Measurements from ENCODE around the gene LRRC8B. TPM values are rescaled to one million over a fixed set of nuclear protein-coding genes. Genes with fewer than 3 reads are reported as not detected.

Gene LRRC8B
- total RNA-seq (2021) (23.6 to 25.5 TPM (median 24.2 TPM) in 3 replicates), Bru-seq, nascent RNA (percentile 89 among the genes with signal in this experiment)
- long read RNA-seq, experiment 1, full-length matches to known transcripts = 52 of 128 reads
- long read RNA-seq, experiment 1, partial matches to known transcripts = 39 of 128 reads
- long read RNA-seq, experiment 1, other reads (novel, unspliced or antisense) = 37 of 128 reads
- long read RNA-seq, experiment 2, full-length matches to known transcripts = 5 of 33 reads
- long read RNA-seq, experiment 2, partial matches to known transcripts = 23 of 33 reads
- long read RNA-seq, experiment 2, other reads (novel, unspliced or antisense) = 5 of 33 reads
- long read RNA-seq, experiment 3, partial matches to known transcripts = 0 of 1 reads
- long read RNA-seq, experiment 3, other reads (novel, unspliced or antisense) = 1 of 1 reads

DNA sequence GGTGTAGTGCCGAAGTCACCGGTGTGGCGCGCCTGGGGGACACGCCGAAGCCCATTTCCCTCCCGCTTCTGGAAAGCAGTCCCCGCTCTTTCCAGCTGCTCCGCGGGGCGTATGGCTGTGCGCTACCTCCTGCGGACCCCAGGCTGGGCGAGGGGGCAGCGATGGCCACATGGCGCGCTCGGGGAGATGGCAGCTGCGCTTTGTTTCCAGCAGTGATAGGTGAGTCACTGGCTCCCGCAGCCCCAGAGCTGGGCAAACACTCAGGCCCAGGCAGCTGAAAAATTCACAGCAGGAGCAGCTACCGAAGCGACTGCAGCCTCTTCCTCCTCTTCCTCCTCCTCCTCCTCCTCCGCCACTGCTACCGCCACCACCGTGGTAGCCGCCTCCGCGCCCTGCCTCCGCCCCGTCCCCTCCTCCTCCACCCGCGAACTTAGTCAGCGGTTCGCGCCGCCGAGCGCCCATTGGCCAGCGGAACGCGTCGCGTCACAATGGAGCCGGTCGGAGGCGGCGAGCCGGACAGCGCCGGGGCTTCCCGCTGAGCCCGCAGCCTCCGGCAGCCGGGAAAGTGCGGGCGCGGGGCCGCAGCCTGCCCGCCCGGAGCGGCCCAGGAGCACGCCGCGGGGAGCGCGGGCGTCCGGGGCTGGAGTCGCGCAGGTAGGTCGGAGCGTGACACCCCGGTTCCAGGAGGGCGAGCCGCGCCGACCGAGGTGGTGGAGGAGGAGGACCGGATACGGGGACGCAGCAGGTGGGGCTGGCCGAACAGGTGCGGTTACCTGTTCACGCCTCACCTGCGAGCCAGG is at the start of gene LRRC8B:
TSS of gene LRRC8B (plus strand) at position 461 of the 800 bp plus-strand sequence. CDS start 57,822 bp downstream, outside the sequence.
- Mint-ChIP-seq H3K4me1 (peaks cover 25% of the 10 kb centered on the region), H3K4me3 (peak within 1 kb of the TSS; percentile 87; the same call in 1 of the 2 replicates), H3K9me3 (peaks cover 6% of the 10 kb centered on the region), H3K27ac (peak within 1 kb of the TSS; percentile 97), H3K27me3 (ENCODE audit: low read depth) (no peaks in the 10 kb centered on the region), H3K36me3 (peaks cover 5% of the 10 kb centered on the region; the same call in 1 of the 2 replicates)
- CTCF ChIA-PET = interaction anchor here (1.0 kb wide), 1 partner anchor 17 kb away, joined by 3 read pairs; no protein-coding TSS in a partner anchor
- ATAC-seq (peak; percentile 85), DNase-seq (ENCODE audit: low spot score) (peak; percentile 85)
- POLR2A ChIA-PET = interaction anchor here (1.0 kb wide), 1 partner anchor 42 kb away, joined by 4 read pairs; no protein-coding TSS in a partner anchor
- TF ChIP-seq IRF2 (CRISPR knock-in tag; IDR thresholded peaks at IDR 0.05; ENCODE audit: borderline replicate concordance, low read depth) (0 out of 2 replicates have a peak, but pooled peaks have one; percentile 19), TP53 (CRISPR knock-in tag; IDR thresholded peaks at IDR 0.05) (no peak), ZNF219 (CRISPR knock-in tag; IDR thresholded peaks at IDR 0.05; ENCODE audit: borderline replicate concordance) (no peak), GABPB1 (CRISPR knock-in tag; IDR thresholded peaks at IDR 0.05) (no peak), RORB (CRISPR knock-in tag; IDR thresholded peaks at IDR 0.05) (no peak), ZNF138 (CRISPR knock-in tag; conservative IDR thresholded peaks at IDR 0.05) (no peak), SP1 (CRISPR knock-in tag; conservative IDR thresholded peaks at IDR 0.05) (peak; percentile 74), ETV6 (CRISPR knock-in tag; IDR thresholded peaks at IDR 0.05) (no peak; the same call in 1 of the 2 replicates), NFATC4 (CRISPR knock-in tag; IDR thresholded peaks at IDR 0.05) (0 out of 2 replicates have a peak, but pooled peaks have one; percentile 17), MYBL2 (CRISPR knock-in tag; IDR thresholded peaks at IDR 0.05) (peak; percentile 84), ATF1 (CRISPR knock-in tag; IDR thresholded peaks at IDR 0.05) (peak; percentile 50; the same call in 1 of the 2 replicates), ZNF416 (CRISPR knock-in tag; IDR thresholded peaks at IDR 0.05) (no peak; the same call in 1 of the 2 replicates)
- TF ChIP-seq, protein P1, sequence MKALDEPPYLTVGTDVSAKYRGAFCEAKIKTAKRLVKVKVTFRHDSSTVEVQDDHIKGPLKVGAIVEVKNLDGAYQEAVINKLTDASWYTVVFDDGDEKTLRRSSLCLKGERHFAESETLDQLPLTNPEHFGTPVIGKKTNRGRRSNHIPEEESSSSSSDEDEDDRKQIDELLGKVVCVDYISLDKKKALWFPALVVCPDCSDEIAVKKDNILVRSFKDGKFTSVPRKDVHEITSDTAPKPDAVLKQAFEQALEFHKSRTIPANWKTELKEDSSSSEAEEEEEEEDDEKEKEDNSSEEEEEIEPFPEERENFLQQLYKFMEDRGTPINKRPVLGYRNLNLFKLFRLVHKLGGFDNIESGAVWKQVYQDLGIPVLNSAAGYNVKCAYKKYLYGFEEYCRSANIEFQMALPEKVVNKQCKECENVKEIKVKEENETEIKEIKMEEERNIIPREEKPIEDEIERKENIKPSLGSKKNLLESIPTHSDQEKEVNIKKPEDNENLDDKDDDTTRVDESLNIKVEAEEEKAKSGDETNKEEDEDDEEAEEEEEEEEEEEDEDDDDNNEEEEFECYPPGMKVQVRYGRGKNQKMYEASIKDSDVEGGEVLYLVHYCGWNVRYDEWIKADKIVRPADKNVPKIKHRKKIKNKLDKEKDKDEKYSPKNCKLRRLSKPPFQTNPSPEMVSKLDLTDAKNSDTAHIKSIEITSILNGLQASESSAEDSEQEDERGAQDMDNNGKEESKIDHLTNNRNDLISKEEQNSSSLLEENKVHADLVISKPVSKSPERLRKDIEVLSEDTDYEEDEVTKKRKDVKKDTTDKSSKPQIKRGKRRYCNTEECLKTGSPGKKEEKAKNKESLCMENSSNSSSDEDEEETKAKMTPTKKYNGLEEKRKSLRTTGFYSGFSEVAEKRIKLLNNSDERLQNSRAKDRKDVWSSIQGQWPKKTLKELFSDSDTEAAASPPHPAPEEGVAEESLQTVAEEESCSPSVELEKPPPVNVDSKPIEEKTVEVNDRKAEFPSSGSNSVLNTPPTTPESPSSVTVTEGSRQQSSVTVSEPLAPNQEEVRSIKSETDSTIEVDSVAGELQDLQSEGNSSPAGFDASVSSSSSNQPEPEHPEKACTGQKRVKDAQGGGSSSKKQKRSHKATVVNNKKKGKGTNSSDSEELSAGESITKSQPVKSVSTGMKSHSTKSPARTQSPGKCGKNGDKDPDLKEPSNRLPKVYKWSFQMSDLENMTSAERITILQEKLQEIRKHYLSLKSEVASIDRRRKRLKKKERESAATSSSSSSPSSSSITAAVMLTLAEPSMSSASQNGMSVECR (CRISPR knock-in tag; IDR thresholded peaks at IDR 0.05; ENCODE audit: borderline replicate concordance) = no peak; the same call in 1 of the 2 replicates
- TF ChIP-seq, protein P2, sequence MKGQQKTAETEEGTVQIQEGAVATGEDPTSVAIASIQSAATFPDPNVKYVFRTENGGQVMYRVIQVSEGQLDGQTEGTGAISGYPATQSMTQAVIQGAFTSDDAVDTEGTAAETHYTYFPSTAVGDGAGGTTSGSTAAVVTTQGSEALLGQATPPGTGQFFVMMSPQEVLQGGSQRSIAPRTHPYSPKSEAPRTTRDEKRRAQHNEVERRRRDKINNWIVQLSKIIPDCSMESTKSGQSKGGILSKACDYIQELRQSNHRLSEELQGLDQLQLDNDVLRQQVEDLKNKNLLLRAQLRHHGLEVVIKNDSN (CRISPR knock-in tag; IDR thresholded peaks at IDR 0.05) = peak; percentile 30; the same call in 1 of the 2 replicates
- TF ChIP-seq, protein P3, sequence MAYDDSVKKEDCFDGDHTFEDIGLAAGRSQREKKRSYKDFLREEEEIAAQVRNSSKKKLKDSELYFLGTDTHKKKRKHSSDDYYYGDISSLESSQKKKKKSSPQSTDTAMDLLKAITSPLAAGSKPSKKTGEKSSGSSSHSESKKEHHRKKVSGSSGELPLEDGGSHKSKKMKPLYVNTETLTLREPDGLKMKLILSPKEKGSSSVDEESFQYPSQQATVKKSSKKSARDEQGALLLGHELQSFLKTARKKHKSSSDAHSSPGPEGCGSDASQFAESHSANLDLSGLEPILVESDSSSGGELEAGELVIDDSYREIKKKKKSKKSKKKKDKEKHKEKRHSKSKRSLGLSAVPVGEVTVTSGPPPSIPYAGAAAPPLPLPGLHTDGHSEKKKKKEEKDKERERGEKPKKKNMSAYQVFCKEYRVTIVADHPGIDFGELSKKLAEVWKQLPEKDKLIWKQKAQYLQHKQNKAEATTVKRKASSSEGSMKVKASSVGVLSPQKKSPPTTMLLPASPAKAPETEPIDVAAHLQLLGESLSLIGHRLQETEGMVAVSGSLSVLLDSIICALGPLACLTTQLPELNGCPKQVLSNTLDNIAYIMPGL (CRISPR knock-in tag; IDR thresholded peaks at IDR 0.05) = peak; percentile 70
- TF ChIP-seq, protein P4, sequence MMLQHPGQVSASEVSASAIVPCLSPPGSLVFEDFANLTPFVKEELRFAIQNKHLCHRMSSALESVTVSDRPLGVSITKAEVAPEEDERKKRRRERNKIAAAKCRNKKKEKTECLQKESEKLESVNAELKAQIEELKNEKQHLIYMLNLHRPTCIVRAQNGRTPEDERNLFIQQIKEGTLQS (CRISPR knock-in tag; conservative IDR thresholded peaks at IDR 0.05) = 0 out of 2 replicates have a peak, but pooled peaks have one; percentile 84
- TF ChIP-seq, protein P5, sequence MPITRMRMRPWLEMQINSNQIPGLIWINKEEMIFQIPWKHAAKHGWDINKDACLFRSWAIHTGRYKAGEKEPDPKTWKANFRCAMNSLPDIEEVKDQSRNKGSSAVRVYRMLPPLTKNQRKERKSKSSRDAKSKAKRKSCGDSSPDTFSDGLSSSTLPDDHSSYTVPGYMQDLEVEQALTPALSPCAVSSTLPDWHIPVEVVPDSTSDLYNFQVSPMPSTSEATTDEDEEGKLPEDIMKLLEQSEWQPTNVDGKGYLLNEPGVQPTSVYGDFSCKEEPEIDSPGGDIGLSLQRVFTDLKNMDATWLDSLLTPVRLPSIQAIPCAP (CRISPR knock-in tag; IDR thresholded peaks at IDR 0.05) = peak; percentile 82
- TF ChIP-seq, protein P6, sequence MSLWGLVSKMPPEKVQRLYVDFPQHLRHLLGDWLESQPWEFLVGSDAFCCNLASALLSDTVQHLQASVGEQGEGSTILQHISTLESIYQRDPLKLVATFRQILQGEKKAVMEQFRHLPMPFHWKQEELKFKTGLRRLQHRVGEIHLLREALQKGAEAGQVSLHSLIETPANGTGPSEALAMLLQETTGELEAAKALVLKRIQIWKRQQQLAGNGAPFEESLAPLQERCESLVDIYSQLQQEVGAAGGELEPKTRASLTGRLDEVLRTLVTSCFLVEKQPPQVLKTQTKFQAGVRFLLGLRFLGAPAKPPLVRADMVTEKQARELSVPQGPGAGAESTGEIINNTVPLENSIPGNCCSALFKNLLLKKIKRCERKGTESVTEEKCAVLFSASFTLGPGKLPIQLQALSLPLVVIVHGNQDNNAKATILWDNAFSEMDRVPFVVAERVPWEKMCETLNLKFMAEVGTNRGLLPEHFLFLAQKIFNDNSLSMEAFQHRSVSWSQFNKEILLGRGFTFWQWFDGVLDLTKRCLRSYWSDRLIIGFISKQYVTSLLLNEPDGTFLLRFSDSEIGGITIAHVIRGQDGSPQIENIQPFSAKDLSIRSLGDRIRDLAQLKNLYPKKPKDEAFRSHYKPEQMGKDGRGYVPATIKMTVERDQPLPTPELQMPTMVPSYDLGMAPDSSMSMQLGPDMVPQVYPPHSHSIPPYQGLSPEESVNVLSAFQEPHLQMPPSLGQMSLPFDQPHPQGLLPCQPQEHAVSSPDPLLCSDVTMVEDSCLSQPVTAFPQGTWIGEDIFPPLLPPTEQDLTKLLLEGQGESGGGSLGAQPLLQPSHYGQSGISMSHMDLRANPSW (CRISPR knock-in tag; conservative IDR thresholded peaks at IDR 0.05; ENCODE audit: low read depth) = no peak
- TF ChIP-seq, protein P7, sequence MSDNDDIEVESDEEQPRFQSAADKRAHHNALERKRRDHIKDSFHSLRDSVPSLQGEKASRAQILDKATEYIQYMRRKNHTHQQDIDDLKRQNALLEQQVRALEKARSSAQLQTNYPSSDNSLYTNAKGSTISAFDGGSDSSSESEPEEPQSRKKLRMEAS (CRISPR knock-in tag; IDR thresholded peaks at IDR 0.05) = peak; percentile 83; the same call in 1 of the 2 replicates
- TF ChIP-seq, protein P8, sequence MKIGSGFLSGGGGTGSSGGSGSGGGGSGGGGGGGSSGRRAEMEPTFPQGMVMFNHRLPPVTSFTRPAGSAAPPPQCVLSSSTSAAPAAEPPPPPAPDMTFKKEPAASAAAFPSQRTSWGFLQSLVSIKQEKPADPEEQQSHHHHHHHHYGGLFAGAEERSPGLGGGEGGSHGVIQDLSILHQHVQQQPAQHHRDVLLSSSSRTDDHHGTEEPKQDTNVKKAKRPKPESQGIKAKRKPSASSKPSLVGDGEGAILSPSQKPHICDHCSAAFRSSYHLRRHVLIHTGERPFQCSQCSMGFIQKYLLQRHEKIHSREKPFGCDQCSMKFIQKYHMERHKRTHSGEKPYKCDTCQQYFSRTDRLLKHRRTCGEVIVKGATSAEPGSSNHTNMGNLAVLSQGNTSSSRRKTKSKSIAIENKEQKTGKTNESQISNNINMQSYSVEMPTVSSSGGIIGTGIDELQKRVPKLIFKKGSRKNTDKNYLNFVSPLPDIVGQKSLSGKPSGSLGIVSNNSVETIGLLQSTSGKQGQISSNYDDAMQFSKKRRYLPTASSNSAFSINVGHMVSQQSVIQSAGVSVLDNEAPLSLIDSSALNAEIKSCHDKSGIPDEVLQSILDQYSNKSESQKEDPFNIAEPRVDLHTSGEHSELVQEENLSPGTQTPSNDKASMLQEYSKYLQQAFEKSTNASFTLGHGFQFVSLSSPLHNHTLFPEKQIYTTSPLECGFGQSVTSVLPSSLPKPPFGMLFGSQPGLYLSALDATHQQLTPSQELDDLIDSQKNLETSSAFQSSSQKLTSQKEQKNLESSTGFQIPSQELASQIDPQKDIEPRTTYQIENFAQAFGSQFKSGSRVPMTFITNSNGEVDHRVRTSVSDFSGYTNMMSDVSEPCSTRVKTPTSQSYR (CRISPR knock-in tag; IDR thresholded peaks at IDR 0.05) = no peak; the same call in 1 of the 2 replicates

Measured in WTC11 (cell line).